GM10266 (cell line): Measurements from ENCODE around the gene DENND1A.
"Not testable (repeated sequence)": the region's sequence is repeated elsewhere in the genome, so short reads cannot be mapped to it uniquely, and the experiment has no call there.

Experiments used
- DNase-seq: peaks from one replicate; pipeline ENCODE4 v3.0.0; 2012; ENCODE audit errors: extremely low spot score
- TF ChIP-seq, protein P1 (sequence below): IDR thresholded peaks from 2 replicates; pipeline ENCODE4 v1.5.1; 2012; ENCODE audit warnings: mild to moderate bottlenecking, low read depth; ENCODE audit not compliant: control insufficient read depth, insufficient read depth; ENCODE audit errors: missing control alignments

DENND1A gene, protein sequence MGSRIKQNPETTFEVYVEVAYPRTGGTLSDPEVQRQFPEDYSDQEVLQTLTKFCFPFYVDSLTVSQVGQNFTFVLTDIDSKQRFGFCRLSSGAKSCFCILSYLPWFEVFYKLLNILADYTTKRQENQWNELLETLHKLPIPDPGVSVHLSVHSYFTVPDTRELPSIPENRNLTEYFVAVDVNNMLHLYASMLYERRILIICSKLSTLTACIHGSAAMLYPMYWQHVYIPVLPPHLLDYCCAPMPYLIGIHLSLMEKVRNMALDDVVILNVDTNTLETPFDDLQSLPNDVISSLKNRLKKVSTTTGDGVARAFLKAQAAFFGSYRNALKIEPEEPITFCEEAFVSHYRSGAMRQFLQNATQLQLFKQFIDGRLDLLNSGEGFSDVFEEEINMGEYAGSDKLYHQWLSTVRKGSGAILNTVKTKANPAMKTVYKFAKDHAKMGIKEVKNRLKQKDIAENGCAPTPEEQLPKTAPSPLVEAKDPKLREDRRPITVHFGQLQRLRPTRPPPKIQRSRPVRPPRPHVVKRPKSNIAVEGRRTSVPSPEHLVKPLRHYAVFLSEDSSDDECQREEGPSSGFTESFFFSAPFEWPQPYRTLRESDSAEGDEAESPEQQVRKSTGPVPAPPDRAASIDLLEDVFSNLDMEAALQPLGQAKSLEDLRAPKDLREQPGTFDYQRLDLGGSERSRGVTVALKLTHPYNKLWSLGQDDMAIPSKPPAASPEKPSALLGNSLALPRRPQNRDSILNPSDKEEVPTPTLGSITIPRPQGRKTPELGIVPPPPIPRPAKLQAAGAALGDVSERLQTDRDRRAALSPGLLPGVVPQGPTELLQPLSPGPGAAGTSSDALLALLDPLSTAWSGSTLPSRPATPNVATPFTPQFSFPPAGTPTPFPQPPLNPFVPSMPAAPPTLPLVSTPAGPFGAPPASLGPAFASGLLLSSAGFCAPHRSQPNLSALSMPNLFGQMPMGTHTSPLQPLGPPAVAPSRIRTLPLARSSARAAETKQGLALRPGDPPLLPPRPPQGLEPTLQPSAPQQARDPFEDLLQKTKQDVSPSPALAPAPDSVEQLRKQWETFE

DNA sequence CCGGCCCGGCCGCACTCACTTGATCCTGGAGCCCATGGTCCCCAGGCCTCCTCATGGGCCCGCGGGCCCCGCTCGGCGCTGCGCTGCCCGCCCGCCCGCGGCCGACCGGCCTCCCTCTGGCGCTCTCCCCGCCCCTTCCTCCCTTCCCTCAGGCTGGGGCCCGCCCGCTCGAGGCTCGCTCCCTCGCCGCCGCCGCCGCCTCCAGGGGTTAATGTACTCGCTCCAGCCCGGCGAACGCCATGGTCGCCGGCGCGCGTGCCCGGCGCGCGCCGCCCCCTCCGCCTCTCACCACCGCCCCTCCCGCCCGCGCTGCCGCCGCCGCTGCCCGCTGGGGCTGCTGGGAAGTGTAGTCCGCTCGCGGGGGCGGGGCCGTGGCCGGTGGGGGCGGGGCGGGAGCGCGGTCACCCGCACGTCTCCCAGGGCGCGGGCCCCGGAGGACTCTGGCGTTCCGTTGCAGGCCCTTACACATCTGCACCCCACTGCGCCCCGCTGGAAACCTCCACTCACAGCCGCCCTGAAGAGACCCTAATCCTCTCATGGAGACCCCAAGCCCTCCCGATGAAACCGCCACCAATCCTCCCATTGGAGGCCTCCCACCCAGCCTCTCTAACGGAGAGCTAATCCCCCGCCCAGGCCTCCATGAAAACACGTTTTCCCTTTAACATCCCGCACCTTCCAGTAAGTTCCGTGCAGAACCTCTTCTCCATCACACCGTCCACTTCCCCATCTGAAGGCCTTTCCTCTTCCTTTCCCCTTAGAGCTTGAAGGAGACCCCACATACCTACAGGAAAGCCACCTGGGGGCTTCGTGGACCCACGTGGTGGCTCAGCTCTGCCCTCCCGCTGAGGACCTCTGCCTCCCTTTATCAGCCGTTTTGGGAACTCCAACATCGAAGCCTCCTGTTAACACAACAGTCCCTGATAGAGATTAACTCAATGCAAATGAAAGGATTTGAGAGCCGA, at the start of gene DENND1A:
Gene DENND1A (minus strand): TSS at position 257 of the 962 bp plus-strand sequence. CDS start 221 bp downstream, at position 36.
- TF ChIP-seq, protein P1, sequence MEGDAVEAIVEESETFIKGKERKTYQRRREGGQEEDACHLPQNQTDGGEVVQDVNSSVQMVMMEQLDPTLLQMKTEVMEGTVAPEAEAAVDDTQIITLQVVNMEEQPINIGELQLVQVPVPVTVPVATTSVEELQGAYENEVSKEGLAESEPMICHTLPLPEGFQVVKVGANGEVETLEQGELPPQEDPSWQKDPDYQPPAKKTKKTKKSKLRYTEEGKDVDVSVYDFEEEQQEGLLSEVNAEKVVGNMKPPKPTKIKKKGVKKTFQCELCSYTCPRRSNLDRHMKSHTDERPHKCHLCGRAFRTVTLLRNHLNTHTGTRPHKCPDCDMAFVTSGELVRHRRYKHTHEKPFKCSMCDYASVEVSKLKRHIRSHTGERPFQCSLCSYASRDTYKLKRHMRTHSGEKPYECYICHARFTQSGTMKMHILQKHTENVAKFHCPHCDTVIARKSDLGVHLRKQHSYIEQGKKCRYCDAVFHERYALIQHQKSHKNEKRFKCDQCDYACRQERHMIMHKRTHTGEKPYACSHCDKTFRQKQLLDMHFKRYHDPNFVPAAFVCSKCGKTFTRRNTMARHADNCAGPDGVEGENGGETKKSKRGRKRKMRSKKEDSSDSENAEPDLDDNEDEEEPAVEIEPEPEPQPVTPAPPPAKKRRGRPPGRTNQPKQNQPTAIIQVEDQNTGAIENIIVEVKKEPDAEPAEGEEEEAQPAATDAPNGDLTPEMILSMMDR: no peak
- DNase-seq: peak; percentile 98

DNA sequence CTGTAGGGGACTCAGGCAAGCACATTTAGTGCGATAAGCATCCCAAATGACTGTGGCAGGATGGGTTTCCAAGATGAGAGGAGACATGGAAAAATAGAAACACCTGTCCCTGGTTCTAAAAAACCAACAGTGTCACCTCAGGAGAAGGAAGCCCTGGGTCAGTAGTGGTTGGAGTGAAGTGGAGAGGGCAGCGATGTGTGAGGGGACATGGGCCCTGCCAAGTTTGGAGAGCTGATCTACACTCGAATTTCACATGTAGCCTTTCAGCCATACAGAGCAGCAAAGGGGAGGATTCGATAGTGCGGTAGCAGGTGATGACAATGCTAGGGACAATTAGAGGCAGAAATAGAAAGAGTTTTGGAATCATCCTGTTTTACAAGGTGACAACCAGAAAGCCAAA, 49.1 kb upstream of the DENND1A start:
- TF ChIP-seq, protein P1: no peak
- DNase-seq: no peak

DNA sequence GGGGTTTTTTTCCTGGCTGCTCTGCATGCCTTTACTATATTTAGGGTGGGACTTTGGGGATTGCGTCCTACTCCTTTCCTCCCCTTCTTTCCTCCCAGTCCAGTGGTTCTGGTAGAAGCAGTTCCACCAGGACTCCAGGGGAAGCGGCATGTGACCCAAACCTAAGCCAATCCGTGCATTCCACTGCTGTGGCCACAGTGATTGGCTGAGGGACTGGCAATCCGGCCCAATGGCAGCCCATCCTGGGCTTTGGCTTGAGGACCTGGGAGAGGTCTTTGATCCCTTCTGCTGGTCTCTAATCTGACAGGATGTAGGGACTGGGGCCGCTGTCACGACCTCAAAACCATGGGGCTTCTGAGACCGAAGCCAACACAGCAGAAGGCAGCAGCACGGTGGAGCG, 46.7 kb upstream of the DENND1A start:
- DNase-seq: not testable (repeated sequence)

DNA sequence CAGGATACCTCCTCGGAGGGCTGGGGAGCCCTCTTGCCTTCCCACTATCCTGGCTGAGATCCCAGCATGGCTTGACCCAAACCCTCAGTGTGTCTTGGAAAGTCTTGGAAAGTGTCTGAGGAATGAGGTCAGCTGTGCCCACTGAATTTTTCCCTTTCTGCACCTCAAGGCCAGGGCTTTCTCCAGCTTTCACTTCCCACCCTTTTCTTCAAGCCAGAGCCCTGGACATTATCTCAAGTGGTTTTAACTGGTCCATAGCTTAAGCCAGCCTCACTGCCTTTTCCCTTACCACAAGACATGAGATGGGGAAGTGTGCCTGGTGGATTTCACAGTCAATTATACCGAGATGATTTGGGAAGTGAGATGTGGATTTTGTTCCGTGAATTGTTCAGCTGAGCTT, 45.9 kb upstream of the DENND1A start:
- no peak for DNase-seq
- TF ChIP-seq, protein P1: no peak

DNA sequence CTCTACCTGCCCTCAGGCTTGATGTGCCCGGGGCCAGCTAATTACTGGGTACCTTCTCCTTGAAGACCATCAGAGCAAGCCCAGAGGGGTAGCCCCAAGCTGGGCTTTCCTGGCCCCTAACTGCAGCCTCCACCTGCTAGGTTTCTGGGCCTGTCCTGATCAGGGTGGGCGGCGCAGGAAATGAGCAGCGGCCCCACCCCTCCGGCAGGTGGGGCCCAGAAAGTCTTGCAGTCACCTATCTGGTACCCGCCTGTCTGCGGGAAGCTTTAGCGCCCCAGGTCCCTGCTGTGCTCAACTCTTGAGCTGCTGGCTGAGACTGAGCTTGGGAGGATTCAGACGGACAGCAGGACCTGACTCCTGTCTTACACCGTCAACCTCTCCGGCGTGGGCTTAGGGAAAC, 44.5 kb upstream of the DENND1A start:
- DNase-seq: no peak
- TF ChIP-seq, protein P1: no peak

DNA sequence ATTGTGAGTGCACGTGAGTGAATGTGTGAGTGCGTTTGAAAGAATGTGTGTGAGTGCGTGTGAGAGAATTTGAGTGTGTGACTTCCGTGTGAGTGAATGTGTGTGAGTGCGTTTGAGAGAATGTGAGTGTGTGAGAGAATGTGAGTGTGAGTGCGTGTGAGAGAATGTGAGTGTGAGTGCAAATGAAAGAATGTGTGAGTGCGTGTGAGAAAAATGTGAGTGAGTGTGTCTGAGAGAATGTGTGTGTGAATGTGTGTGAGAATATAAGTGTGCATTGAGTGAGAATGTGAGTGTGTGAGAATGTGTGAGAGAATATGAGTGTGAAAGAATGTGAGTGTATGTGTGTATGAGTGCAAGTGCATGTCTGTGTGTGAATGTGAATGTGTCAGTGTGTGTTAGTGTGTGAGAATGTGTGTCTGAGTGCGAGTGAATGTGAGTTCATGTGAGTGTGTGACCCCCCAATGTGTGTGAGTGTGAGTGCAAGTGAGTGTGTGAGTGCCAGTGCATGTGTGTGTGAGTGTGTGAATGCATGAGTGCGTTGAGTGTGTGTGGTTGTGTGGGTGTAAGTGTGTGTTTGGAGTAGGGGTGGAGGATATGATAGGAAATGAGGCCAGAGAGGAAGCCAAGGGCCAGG, 43.8 kb upstream of the DENND1A start:
- TF ChIP-seq, protein P1: no peak

More for the DNA sequence above, 43.8 kb upstream of the DENND1A start:
- no peak for DNase-seq
